Raji (cell line): ENCODE results near the gene MEIS2.

Source experiments
- POLR2A ChIP-seq: IDR thresholded peaks from 2 replicates; pipeline ENCODE4 v1.6.1; 2011; ENCODE audit warnings: low read depth, low read length, control low read depth; ENCODE audit not compliant: insufficient read depth

MEIS2 gene

GRCh38 chr15:37077623-37078351, 22.6 kb downstream of the MEIS2 start:
- no peak for TF ChIP-seq POLR2A

GRCh38 chr15:37076543-37076942, 23.8 kb downstream of the MEIS2 start:
- TF ChIP-seq POLR2A: no peak

- TF ChIP-seq POLR2A: no peak
These were observed 24.6 kb downstream of the MEIS2 start for GRCh38 chr15:37075777-37076176.

GRCh38 chr15:37072181-37072580, 28.2 kb downstream of the MEIS2 start:
- no peak for TF ChIP-seq POLR2A

- TF ChIP-seq POLR2A: no peak
These were observed 29.2 kb downstream of the MEIS2 start for GRCh38 chr15:37071134-37071533.

GRCh38 chr15:37070686-37071085, 29.7 kb downstream of the MEIS2 start:
- no peak for TF ChIP-seq POLR2A

GRCh38 chr15:37061996-37062395, 38.4 kb downstream of the MEIS2 start:
- TF ChIP-seq POLR2A: no peak

- TF ChIP-seq POLR2A: no peak
These were observed 41.3 kb downstream of the MEIS2 start for GRCh38 chr15:37059086-37059485.

- no peak for TF ChIP-seq POLR2A
These were observed 41.9 kb downstream of the MEIS2 start for GRCh38 chr15:37058316-37058985.

GRCh38 chr15:37057831-37058230, 42.5 kb downstream of the MEIS2 start:
- TF ChIP-seq POLR2A: no peak

GRCh38 chr15:37057256-37057655, 43.1 kb downstream of the MEIS2 start:
- no peak for TF ChIP-seq POLR2A

- TF ChIP-seq POLR2A: no peak
These were observed 43.9 kb downstream of the MEIS2 start for GRCh38 chr15:37056177-37057121.

GRCh38 chr15:37055481-37055880, 44.9 kb downstream of the MEIS2 start:
- TF ChIP-seq POLR2A: no peak

- no peak for TF ChIP-seq POLR2A
These were observed 46.0 kb downstream of the MEIS2 start for GRCh38 chr15:37054336-37054735.

GRCh38 chr15:37053166-37053565, 47.2 kb downstream of the MEIS2 start:
- TF ChIP-seq POLR2A: no peak
